Activated T-helper 9 cell treated with anti-CD3 and anti-CD28 coated beads, Interleukin-2, amount 50 U/mL, for 16 hours (primary cell): Measurements from ENCODE around the gene ASMT.
"Not testable (repeated sequence)": the region's sequence is repeated elsewhere in the genome, so short reads cannot be mapped to it uniquely, and the experiment has no call there.

ENCODE experiments used
- DNase-seq: peaks from one replicate; pipeline ENCODE4 v3.0.0-alpha.2; 2020; ENCODE audit warnings: low read depth

ASMT gene

GRCh38 chrX:1649621-1650020, 34.8 kb downstream of the ASMT start:
- DNase-seq, result no peak

DNA sequence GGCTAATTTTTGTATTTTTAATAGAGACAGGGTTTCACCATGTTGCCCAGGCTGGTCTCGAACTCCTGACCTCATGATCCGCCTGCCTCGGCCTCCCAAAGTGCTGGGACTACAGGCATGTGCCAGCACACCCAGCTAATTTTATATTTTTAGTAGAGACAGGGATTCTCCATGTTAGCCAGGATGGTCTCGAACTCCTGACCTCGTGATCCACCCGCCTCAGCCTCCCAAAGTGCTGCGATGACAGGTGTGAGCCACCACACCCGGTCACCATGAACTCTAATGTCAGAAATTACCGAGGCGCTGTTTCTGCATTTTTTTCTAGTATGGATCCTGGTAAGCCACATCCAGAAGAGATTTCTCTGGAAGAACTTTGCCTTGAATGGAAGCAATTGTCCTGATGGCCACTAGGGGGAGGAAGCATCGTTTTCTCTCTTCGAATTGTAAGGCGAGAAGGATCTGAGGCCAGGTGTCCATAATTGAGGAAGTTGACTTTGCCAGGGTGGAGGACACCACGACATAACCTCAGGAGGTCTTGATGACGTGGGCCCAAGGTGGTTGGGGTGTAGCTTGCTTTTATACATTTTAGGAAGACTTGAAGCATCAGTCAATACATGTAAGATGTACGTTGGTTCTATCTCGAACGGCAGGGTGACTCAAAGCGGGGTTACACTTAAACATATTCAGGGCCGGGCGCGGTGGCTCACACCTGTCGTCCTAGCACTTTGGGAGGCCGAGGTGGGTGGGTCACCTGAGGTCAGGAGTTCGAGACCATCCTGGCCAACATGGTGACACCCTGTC, 37.4 kb downstream of the ASMT start:
- DNase-seq, result not testable (repeated sequence)

DNA sequence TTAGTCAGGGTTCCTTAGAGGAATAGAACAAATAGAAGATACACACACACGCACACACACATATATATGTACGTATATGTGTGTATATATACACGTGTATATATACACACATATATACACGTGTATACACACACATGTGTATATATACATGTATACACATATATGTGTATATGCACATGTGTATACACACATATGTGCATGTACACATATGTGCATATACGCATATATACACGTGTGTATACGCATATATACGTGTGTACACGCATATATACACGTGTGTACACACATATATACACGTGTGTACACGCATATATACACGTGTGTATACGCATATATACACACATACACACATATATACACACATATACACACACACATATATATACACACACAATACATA, 41.5 kb downstream of the ASMT start:
- no peak for DNase-seq

DNA sequence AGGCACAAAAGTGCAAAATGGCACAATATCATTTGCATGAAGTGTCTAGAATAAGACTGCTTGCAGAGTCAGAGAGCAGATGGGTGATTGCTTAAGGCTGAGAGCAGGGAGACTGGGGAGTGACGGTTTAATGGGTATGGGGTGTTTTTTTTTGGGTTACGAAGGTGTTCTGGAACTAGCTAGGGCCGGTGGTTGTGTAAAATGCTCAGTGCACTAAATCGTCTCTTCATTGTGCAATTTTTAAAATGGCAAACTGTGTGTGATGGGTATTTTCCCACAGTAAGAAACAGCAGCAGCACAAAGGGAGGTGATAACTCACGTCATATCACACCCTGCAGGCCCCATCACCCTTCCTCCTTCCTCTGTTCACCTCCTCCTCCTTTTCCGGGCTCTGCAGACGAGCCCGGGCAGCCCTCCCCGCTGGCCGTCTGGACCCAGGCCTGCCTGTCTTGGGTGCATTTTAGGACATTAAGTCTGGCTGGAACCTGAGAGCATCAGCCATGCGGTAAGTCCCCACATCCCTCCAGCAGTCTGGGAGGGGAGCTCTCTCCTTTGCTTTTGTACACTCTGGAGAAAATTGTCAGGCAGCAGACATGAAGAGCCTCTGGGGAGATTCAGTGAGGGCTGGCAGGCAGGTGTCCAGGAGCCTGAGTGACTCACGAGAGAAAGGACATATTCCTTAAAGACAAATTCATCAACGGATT, 42.7 kb downstream of the ASMT start:
- peak; percentile 9 for DNase-seq

DNA sequence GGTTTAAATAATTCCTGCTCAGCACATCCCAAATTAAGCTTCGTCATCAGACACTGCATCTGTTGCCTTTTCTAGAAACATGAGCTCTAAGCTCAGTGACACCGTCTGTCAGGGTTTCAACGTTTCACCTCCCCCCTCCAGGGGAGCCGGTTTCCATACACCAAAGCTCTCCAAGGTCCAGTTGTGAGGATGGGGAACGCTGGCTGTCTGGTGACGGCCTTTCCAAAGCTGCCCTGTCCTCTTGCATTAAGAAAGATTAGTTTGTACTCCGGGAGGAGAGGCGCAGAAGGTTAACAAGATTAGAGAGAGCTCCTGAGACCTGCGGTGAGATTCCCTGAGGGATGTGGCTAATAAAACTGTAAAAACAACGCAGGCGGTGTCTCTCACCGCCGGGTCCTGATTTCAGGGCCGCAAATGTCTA, 43.2 kb downstream of the ASMT start:
- DNase-seq, result no peak

DNA sequence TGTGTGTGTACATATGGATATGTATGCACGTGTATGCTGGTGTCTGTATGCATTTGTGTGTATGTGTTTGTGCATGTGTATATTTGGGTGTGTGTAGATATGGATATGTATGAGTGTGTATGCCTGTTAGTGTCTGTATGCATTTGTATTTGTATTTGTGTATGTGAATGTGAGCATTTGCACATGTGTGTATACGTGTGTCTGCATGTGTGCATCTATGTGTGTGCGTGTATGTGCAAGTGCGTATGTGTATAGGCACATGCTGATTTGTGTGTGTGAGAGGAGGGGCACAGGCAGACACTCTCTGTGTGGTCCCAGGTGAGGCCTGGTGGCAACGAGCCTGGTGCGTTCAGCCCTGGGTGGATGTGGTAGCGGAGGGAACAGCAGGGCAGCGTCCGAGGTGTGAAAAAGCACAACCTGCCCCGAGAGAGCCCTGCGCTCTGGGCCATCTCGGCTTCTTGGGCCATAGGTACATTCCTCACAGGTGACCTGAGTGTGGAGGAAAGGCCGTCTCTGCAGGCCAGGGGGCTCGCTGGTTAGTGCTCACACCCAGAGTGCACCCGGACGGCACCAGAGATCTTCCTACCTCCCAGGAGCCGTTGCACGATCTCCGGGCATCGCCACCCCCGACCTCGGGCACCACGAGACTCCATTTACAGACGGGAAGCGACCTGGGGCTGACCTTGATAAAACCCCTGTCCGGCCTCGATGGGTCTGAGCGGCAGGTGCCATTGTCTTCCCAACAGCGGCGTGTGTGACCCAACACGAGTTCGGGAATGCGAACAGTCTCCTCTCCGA, 45.0 kb downstream of the ASMT start:
- no peak for DNase-seq

GRCh38 chrX:1661048-1661921, 46.4 kb downstream of the ASMT start:
- peak; percentile 41 for DNase-seq

DNA sequence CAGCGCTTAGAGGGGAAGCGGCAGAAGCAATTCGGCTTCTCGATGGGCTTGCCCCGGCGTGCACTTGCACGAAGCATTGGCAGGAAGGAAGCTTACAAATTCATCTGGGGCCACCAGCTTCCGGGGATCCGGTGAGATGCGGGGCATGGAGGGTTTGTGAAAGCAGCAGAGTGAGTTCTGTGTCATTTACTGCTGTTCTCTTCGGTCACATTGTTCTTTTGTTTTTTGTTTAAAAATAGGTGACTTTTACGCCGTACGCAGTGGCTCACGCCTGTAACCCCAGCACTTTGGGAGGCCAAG, 47.0 kb downstream of the ASMT start:
- no peak for DNase-seq

DNA sequence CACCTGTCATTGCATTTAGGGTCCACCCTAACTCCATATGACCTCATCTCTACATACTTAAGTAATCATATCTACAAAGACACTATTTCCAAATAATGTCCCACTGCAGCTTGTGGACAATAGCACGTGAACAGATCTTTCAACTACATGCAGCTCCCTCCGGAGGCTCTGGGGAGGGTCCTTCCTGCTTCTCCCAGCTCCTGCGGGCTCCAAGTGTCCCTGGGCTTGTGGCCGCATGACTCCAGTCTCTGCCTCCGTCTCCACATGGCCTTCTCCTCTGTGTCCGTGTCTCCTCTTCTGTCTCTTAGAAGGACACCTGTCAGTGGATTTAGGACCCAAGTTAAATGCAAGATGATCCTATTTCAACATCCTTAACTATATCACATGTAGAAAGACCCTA, 52.7 kb downstream of the ASMT start:
- DNase-seq, result no peak

DNA sequence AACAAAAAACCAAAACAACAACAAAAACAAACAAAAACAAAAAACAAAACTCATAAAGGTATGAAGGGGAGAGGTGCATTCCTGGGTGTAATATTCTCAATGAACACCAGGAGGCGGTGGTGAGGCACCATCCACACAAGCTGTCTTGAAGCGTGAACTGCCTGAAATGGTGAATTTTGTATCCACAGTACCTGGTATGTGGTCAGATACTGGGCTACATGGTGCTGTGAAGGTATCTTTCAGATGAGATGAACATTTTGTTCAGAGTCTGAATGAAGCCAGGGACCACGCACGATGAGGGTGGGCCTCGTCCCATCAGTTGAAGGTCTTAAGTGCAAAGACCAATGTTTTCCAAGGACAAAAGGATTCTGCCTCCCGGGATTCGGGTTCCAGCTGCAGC, 58.5 kb downstream of the ASMT start:
- peak; percentile 13 for DNase-seq

- no peak for DNase-seq
Measured at GRCh38 chrX:1676866-1677265, 62.0 kb downstream of the ASMT start.

DNA sequence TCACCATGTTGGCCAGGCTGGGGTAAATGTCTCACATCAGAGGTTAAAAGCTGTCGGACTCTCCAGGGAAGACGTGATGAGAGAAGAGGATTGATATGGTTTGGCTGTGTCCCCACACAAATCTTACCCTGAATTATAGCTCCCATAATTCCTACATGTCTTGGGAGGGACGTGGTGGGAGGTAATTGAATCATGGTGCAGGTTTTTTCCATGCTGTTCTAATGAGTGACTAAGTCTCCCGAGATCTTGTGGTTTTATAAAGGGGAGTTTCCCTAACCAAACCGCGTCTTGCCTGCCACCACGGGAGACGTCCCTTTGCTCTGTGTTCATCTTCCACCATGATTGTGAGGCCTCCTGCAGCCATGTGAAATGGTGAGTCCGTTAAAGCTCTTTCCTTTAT, 64.4 kb downstream of the ASMT start:
- no peak for DNase-seq

DNA sequence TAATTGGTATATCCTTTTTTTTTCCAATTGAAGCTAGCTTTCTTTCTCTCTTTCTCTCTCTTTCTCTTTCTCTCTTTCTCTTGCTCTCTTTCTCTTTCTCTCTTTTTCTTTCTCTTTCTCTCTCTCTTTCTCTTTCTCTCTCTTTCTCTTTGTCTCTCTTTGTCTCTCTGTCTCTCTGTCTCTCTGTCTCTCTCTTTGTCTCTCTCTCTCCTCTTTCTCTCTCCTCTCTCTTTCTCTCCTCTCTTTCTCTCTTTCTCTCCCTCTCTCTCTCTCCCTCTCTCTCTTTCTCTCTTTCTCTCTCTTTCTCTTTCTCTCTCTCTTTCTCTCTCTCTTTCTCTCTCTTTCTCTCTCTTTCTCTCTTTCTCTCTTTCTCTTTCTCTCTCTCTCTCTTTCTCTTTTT, 66.6 kb downstream of the ASMT start:
- DNase-seq, result no peak

GRCh38 chrX:1681856-1682255, 67.0 kb downstream of the ASMT start:
- DNase-seq, result not testable (repeated sequence)

DNA sequence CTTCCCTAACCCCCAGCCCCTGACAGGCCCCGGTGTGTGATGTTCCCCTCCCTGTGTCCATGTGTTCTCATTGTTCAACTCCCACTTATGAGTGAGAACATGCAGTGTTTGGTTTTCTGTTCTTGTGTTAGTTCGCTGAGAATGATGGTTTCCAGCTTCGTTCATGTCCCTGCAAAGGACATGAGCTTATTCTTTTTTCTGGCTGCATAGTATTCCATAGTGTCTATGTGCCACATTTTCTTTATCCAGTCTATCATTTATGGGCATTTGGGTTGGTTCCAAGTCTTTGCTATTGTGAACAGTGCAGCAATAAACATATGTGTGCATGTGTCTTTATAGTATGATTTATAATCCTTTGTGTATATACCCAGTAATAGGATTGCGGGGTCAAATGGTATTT, 67.6 kb downstream of the ASMT start:
- not testable (repeated sequence) for DNase-seq

GRCh38 chrX:1684883-1685282, 70.0 kb downstream of the ASMT start:
- DNase-seq, result not testable (repeated sequence)

- DNase-seq, result not testable (repeated sequence)
Measured at GRCh38 chrX:1685444-1685880, 70.6 kb downstream of the ASMT start.

GRCh38 chrX:1686642-1687041, 71.8 kb downstream of the ASMT start:
- DNase-seq, result no peak
